NOMO-1 (cell line): ENCODE data around the gene CDT1.
A peak's percentile ranks its signal among the peaks of the same experiment; 100 is the strongest.
"Not testable (repeated sequence)": the region's sequence is repeated elsewhere in the genome, so short reads cannot be mapped to it uniquely, and the experiment has no call there.

ENCODE experiments used
- DNase-seq, 2 experiments: peaks; one replicate each; lab custom pipeline; 2025; ENCODE audit not compliant: unreplicated experiment in 2 of 2; lab: John Stamatoyannopoulos, UW

CDT1 gene

GRCh38 chr16:88782454-88783390, 20.9 kb upstream of the CDT1 start:
- DNase-seq: no peak

GRCh38 chr16:88783391-88784073, 20.1 kb upstream of the CDT1 start:
- no peak for DNase-seq

- peak; percentile 41 to 58 for DNase-seq
These were observed 19.3 kb upstream of the CDT1 start for GRCh38 chr16:88784074-88784855.

DNA sequence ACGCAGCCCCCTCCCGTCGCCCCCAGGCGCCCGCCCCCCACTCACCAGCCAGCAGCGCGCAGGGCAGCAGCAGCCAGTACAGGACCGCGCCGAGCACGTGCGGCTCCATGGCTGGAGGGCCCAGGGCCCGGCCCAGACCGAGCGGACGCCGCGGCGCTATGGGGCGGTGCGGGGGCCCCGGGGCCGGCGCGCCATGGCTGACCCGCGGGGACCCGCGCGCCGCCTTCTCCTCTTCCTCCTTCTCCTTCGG, 18.8 kb upstream of the CDT1 start:
- DNase-seq: no peak

DNA sequence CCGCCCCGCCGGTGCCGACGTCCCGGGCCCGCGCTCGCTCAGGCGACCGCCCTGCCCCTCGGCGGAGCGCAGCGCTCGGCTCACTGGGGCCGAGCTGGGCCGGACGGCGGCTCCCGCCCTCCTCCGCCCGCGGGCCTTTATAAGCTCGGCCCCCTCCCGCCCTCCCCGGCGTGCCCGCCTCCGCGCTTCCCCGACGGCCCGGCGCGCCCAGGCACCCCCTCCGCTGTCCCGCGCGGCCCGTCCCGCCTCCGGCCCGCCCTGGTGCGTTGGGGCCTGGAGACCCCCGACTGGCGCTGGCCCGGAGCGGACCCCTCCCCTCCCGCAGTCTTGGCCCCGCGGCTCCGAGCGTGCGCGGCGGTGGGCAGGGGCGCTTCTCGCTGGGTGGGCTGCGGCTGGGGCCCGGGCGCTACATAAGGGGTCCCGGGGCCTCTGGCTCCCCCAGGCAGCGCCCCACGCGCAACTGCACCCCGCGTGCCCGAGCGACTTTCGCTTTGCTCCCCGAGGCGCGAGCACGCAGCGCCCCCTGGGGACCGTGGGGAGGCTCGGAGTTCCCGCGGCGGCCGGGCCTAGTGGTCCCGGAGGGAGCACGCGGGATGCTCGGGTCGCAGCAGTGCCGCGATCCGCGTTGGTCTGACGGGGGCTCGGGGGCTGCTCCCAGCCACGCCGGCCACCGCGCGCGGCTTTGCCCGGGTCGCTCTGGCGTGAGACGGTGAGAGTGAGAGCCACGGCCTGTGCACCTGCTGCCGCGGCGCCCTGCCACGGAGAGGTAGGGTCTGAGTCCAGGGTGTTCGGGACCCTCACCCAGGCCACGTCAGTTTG, 18.3 kb upstream of the CDT1 start, which contains the start of gene PIEZO1:
Gene PIEZO1, minus strand, starts transcription at position 115 of the 819 bp plus-strand sequence. CDS start 256 bp downstream, outside the sequence.
- peak; percentile 33 to 55 for DNase-seq

- DNase-seq: no peak
These were observed 15.8 kb upstream of the CDT1 start for GRCh38 chr16:88787579-88788314.

DNA sequence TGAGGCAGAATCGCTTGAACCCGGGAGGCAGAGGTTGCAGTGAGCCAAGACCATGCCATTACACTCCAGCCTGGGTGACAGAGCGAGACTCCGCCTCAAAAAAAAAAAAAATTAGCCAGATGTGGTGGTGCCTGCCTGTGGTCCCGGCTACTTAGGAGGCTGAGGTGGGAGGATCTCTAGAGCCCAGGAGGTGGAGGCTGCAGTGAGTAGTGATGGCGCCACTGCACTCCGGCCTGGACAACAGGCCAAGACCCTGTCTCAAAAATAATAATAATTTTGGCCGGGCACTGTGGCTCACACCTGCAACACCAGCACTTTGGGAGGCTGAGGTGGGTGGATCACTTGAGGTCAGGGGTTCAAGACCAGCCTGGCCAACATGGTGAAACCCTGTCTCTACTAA, 14.8 kb upstream of the CDT1 start:
- not testable (repeated sequence) for DNase-seq

DNA sequence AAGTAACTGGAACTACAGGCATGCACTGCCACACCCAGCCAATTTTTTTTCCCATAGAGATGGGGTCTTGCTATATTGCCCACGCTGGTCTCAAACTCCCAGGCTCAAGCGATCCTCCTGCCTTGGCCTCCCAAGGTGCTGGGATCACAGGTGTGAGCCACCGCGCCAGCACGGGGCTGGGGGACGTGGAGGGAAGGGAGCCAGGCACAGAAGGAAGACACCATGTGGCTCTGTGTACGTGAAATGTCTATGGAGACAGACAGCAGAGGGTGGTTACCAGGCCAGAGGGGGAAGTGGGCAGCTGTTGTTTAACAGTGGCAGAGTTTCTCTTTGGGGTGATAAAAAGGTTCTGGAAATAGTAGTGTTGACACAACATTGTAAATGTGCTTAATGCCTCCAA, 14.0 kb upstream of the CDT1 start:
- DNase-seq: peak; percentile 81 to 85

- DNase-seq: peak; percentile 70 to 75
These were observed 13.0 kb upstream of the CDT1 start for GRCh38 chr16:88790312-88791211.

DNA sequence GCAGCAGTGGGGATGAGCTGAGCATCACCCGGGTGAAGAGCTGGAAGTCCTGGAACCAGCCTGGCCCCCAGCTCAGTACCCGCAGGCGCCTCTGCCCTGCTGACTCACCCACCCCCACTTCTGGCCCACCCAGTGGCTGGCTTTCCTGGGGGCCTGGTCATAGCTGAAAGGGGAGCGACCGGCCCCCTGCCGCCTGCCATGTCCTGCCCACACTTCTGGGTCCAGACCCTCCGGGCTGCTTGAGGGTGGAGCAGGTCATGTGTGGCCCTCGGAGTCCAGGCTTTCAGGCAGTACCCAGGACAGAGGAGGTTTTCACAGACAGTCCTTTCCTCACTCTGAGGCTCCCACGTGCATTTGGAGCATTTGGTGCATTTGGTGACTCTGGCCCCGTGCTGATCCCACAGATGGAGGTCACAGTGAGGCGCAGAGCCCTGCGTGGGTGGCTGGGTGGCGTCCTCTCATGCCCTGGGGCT, 11.5 kb upstream of the CDT1 start:
- DNase-seq: no peak

DNA sequence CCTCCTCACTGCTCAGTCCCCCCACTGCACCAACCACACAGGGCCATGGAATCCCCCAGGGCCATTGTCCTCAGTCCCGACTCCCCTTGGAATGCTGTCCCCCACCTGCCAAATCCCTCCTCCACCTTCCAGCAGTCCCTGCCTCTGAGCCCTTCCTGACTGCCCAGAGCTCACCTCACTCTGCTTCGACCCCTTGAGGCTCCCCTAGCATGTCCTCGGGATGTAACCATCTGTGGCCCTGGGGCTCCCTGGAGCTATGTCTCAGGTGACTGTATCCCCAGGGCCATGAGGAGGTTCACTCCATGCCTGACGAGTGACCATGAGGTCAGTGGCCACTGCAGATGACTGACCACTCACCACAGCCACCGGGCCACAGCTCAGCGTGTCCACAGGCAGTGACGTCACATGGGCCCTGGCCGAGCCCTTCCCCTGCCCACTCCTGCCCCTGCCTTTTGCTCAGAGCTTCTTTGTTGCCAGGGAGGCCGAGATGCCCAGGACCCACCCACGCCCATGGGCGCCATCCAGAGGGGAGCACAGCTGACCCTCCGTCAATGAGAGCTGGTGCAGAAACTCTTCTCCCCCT, 10.8 kb upstream of the CDT1 start:
- DNase-seq: no peak

- peak; percentile 66 to 68 for DNase-seq
These were observed 10.2 kb upstream of the CDT1 start for GRCh38 chr16:88793251-88793954.

- DNase-seq: no peak
These were observed 7.3 kb upstream of the CDT1 start for GRCh38 chr16:88796278-88796677.

- no peak for DNase-seq
These were observed 5.5 kb upstream of the CDT1 start for GRCh38 chr16:88798073-88798472.

DNA sequence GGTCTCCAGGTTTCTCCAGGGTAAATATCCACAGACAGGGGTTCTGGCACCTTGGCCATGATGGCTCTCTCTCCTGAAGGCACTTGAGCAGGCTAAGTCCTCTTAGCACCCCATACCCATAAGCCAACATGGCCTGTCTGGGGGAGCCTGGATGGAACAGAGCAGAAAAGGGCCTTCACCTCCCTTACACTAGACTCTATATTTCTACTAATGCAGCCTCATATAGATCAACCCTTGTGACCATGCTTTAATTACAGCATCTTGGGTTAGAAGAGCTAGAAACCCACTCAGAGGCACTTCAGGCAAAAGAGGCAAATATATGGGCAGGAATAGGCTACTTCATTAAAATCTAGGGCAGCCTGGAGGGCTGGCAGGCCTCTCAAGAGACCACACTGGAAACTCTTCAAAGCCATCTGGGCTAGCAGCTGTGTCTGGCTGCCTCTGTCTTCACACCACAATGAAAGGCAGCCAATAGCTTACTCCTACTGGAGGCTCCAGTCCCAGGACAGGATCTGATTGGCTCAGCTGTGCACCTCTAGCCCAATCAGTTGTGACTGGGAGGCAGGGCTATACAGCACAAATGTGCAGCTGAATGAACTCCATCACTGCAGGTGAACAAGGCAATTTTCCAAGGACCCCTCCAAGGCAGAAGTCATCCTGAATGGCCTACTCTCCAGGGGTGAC, 4.7 kb upstream of the CDT1 start:
- no peak for DNase-seq

DNA sequence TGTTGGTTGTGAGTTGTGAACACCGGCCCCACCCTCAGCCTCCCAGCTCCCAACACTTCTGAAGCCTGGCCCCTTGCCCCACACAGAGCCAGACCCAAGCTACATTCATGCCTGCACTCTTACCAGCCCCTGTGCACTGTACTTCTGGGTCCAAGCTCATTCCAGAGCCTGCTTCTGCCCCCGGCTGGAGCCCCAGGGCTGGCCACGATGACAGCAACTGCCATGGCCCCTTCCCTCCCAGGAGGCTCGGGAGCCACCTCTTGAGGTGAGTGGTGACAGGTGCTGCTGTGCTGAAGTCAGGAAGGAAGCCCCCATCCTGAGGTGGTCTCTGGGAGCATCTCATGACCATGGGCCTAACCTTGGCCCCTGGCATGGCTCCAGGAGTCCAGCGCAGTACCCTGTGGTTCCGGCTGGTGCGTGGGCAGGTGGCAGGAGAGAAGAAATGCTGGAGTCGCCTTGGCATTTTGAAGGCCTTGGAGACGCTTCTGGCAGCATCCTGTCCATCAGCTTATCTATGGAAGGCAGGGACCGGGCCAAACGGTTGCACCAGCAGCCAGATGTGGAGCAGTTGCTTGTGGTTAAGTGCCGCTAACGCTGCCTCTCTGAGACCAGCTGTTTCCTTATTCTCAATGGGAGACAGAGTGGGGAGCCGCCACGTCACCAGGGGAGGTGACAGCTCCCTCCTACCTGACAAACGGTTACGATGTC, 3.9 kb upstream of the CDT1 start:
- peak; percentile 73 to 76 for DNase-seq

DNA sequence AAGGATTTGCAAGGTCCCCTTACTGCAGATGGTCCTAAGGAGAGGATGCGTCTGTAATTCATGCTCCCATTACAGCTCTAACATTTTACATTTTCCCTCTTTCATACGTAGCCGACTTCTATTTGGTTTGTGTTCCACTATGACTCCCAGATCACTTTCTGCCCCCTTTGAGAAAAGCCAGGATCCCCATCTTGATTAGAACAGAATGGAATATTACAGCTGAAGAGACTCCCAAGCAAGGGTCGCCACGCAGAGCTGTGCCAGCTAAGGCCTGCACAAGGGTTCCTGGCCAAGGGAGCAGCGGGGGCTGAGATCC, 3.4 kb upstream of the CDT1 start:
- no peak for DNase-seq
